HG03520 (cell line): ENCODE measurements around the gene ZNF232.
A peak's percentile ranks its signal among the peaks of the same experiment; 100 is the strongest.
"Not testable (repeated sequence)": the region's sequence is repeated elsewhere in the genome, so short reads cannot be mapped to it uniquely, and the experiment has no call there.

Experiments
- ATAC-seq: cut with Tn5 transposase; IDR thresholded peaks from one replicate; pipeline ENCODE4 v1.9.1; 2021; ENCODE audit warnings: mild to moderate bottlenecking, moderate library complexity; ENCODE audit not compliant: unreplicated experiment

The ZNF232 gene

DNA sequence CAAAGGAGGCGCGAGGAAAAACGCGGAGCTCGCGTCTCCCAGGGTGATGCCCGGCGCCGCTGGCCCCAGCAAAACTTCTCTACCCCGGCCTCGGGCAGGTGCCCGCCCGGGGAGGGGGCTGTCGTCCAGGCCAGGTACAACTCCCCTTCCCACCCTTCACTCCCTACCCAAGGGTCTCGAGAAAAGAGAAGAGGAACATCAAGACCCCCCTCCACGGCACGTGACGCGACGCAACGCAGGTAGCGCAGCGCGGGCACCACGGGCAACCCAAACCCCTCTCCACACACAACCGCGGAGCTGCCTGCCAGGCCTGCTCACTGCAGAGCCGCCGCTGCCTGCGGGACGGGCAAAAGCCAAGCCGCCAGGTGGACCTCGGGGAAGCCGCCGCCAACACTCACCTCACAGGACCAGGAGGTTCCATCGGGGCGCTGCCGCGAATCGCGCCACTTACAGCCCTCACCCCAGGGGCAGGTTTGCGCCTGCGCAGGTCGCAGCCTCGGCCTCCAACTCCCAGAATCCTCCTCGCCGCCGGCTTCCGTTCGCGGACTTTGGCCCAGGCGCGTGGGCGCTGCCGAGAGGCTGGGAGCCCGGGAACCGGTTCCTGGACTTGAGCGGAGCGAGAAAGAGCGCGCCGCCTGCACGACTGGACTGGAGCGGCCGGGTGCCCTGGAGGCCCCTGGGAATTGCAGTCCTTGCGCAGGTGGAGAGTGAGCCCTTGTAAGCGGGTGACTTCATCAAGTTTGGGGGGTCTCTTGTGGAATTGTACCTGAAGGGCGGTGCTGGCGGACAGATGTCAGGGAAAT, at the start of gene ZNF232:
ZNF232 (minus strand) TSS at position 477 of the 803 bp plus-strand sequence; CDS start at position 421, 56 bp downstream.
- peak; percentile 85 for ATAC-seq

DNA sequence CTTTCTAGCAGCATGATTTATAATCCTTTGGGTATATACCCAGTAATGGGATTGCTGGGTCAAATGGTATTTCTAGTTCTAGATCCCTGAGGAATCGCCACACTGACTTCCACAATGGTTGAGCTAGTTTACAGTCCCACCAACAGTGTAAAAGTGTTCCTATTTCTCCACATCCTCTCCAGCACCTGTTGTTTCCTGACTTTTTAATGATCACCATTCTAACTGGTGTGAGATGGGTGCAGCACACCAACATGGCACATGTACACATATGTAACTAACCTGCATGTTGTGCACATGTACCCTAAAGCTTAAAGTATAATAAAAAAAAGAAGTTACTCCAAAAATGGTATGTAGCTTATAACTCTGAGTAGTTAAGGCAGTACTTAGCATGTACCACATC, 49.0 kb upstream of the ZNF232 start:
- ATAC-seq = not testable (repeated sequence)

DNA sequence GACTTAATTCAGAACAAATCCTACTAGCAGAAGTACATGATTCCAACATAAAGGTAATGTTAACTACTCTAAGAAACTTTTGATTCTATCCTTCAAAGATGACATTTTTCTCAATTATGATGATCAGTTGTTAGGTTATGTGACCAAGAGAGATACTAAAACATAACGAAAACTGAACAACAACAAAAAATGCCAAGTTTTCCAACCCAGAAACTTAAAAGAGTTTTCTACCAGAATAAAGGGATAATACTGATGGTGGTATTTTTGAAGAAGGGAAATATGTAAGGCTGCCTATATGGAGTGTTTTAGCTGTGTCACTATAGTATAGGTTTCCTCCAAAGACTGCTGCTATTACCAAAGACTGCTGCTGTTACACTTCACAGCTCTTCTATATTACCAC, 34.4 kb upstream of the ZNF232 start:
- ATAC-seq = not testable (repeated sequence)

DNA sequence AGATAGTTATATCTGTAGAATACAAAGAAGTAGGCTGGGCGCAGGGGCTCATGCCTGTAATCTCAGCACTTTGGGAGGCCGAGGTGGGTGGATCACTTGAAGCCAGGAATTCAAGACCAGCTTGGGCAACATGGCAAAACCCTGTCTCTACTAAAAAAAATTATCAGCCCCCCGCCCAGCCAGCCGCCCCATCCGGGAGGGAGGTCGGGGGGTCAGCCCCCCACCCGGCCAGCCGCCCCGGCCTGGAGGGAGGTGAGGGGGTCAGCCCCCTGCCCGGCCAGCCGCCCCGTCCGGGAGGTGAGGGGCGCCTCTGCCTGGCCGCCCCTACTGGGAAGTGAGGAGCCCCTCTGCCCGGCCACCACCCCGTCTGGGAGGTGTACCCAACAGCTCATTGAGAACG, 31.2 kb upstream of the ZNF232 start:
- ATAC-seq = not testable (repeated sequence)

DNA sequence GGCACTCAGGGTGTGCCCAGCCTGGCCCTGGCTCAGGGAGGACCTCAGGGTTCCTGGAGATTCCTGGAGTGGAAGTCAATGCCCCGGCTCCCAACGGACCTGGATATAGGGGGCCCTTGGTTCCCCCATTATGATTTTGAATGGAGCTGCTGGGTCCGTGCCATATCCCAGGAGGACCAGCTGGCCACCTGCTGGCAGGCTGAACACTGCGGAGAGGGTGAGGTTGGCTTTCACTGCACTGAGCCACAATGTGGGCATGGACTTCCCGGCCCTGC, 27.7 kb upstream of the ZNF232 start:
- ATAC-seq = no peak

DNA sequence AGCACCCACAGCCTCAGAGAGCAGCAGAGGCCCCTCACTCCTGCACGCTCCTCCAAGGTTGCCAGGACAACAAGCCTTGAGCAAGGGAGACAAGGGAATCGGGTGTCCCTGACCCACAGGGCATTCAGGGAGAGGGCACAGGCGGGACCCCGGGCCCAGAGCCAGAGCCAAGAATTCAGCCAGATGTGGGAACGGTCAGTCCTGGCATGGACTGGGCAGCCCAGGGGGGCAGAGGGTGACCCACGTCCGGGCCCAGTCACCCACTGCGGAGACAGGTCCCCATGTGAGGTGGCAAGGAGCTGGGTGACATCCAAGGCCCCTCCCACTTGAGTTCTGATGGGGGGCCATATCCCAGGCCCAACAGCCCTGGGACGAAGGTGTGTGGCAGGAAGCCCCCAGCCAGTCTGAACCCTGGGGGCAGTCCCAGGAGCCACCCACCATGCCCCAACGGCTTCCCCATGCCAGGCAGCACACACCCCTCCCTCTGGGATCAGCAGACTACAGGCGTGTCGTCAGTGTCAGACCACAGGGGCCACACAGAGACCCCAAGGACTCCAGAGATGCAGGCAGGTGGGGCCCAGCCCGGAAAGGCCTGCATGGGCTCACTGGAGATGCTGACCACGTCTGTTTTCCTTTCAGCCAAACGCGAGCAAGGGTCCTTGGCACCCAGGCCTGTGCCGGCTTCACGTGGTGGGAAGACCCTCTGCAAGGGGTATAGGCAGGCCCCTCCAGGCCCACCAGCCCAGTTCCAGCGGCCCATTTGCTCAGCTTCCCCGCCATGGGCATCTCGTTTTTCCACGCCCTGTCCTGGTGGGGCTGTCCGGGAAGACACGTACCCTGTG, 27.2 kb upstream of the ZNF232 start:
- no peak for ATAC-seq

DNA sequence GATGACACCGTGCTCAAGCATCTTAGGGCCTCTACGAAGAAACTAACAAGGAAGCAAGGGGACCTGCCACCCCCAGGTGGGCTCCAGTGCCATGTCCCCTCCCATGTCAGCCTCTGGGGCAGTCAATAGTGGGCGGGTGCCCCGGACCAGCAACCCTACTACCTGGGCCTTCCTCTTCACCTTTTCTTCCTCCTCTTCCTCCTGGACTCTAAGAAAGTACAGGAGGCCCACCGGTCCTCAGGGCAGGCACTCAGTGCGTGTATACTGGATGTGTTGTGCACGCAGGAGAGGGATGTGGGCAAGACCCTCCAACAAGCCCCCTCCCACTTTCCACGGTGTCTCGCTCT, 26.5 kb upstream of the ZNF232 start:
- ATAC-seq = not testable (repeated sequence)

DNA sequence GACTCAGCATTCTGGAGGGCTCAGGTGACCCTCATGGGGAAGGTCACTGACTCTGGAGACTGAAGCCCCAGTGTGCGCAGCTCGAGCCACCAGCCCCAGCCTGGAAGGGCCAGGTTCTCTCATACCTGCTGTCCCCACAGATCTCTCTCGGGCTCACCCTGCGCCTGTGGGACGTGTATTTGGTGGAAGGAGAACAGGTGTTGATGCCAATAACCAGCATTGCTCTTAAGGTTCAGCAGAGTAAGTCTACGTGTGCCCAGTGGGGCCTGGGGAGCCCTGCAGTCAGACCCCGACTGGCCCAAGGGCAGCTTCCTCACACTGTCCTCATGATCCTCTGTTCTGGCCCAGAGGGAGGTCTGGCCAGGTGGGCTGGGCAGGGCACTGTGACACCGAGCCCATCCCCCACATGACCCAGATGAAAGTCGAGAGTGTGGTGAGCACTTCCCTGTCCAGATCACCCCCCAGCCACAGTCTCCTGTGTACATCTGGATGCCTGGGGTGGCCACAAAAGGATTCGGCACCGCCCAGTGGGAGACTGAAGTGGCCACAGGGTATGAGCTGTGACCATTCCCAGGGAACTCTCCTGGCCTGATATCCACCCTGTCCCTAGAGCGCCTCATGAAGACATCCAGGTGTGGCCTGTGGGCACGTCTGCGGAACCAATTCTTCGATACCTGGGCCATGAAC, 26.0 kb upstream of the ZNF232 start:
- ATAC-seq = not testable (repeated sequence)

DNA sequence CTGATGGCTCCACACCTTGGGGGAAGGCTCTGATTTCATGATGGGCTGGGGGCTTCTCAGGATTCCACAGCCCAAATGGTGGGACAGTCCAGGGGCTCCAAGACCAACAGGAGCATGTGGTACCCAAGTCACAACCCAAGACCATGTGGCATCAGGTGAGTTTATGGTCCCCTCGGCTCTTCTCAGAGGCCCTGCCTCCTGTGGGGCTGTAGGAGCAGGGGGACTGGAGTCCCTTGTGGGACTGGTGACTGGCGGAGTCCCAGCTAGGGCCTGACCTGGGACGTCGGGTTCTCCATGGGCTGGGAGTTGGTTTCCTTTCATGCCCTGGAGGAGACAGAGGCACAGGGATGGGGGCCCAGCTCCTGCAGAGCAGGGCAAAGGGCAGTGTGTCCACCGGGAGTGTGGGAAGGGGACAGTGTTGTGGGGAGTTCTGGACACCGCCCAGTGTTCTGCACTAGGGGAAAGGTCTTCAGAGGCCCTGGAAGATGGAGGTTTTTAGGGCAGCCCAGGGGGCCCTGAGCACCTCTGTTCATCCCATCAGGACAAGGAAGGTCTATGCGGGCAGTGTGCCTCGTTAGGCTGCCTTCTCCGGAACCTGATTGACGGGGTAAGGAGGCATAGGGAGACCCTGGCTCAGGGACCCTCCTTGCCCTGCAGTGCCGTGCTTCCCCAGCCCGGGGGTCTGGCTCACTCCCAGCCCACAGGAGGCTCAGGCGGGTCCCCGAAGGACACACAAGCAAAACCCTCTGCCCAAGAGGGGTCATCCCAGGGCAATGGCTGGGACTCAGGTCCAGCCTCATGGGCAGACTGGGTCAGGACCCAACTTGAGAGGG, 25.1 kb upstream of the ZNF232 start:
- ATAC-seq = not testable (repeated sequence)

DNA sequence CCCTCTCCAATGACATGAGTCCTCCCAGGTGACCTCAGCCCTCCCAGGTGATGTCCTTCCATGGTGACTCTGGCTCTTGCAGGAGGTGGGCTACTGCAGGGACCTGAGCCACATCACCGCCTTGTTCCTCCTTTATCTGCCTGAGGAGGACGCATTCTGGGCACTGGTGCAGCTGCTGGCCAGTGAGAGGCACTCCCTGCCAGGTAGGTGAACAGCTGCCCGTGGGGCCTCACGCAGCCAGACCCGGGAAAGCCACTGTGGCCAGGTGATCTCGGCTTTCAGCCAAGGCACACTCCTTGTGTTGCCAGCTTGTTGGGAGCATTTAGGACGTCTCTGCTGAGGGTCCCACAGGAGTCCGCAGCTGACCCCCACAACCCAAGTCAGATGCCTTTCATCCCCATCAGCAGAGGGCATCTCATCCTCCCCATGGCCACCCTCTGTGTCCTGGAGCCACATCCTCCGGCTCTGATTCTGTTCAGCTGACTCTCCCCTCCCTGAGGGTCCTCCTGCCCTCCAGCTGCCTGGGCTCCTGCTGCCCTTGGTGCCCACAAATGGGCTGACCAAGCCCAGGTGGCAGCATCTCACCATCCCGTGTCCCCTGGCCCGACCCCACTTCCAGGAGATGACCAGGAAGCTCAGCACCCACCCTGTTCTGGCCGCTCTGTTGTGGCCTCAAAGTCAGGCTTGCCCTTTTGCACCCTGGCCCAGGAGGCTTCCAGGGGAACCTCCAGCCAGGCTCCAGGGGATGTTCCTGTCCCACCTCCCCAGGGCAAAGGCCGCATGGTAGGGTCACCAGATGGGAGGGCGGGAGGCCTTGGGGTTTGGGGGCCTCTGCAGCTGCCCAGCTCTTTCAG, 24.3 kb upstream of the ZNF232 start:
- no peak for ATAC-seq

DNA sequence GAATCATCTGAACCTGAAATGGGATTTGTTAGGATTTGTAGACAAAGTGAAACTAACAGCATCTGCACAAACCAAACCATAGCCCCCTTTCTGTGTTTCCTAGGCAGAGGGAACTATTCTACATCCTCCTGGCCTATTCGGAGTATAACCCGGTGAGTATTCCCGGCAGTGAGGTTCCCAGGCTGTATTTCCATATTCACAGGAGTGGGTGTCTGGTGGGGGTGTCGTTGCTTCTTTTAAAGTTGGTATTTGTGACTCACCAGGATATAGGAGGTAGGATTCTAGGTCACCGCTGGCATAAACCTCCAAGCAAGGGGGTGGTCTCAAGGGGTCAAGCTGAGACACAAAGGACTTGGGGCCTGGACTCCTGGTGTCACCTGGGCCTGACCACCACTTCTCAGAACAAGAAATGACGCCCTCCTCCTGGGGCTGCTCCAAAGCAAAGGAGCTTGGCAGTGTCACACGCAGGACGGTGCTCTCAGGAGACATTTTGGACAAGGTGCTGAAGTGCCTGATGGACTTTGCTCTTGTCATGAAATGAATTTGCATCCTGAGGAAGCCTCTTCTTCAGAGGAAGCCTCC, 23.5 kb upstream of the ZNF232 start:
- ATAC-seq = not testable (repeated sequence)

DNA sequence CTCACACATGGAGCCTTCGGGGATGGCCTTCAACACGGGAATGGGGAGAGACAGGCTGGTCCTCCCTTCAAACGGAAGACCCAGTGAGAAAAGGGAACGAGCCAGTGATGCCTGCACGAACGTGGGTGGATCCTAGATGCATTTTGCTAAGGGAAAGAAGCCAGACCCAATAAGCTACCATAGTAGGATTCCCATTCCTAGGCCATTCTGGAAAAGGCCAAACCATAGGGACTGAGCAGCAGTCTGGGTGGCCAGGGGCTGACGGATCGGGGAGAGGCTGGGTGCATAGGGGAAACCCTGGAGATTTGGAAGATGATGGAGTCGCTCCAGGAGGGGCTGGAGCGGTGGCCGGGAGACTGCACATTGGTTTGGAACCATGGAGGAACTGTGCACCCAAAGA, 22.9 kb upstream of the ZNF232 start:
- not testable (repeated sequence) for ATAC-seq

DNA sequence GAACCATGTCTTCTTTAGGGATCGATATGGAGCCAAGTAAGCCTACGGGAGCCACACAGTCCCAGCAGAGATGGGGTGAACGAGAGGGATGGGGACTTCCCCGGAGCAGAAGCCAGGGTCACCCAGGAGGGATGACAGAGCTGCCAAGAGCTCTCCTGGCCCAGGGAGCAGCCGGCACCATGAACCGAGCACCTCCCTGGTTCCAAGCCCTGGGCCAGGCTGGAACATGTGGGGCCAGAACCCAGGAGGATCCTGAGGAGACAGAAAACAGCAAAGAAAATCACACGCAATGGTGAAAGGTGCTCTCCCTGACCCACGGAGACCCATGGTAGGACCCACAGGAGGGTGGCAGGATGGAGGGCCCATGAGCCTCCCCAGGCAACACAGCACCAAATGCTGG, 22.3 kb upstream of the ZNF232 start:
- not testable (repeated sequence) for ATAC-seq

DNA sequence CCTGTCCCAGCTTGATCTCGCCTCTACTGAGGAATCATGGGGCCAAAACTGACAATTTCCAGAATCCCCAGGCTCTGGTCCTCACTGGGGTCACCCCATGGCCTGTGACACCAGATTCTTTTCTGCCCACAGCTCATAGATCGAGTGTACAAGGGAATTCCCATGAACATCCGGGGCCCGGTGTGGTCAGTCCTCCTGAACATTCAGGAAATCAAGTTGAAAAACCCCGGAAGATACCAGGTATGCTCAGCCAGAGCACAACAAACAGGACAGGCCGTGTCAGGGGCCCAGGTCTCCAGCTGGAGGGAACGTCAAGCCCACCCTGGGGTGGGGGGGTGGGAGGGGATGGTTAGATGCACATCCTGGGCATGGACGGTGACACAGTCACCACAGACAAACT, 21.6 kb upstream of the ZNF232 start:
- no peak for ATAC-seq

DNA sequence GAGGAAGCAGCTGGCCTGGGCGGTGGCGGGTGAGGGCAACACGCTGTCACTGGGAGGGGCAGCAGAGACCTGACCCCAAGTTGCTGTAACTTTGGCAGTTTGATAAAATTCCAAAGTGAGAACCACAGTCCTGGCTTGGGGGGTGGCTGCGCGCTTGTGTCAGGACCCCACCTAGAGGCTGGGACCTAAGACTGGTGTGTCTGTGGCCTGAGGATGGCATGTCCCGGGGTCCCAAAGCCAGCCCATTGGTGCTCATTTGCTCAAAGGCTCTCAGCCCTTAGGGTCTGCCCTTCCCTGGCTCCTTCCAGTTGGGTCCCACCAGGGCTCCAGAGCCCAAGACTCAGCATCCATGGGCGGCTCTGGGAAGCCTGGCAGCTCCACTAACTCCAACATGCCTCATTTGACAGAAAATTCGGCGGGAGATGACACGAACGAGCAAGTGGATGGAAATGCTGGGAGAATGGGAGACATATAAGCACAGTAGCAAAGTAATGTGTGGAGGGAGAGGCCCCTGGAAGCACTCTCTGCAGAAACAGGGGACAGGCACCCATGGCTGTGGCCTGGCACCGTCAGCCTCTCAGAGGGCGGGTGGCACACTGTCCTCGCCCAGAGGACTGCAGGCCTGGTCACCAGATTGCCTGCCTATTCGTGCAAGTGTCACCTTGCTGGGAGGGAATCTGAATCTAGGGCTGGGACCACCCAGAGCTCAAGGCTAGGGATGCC, 21.0 kb upstream of the ZNF232 start:
- ATAC-seq = not testable (repeated sequence)

DNA sequence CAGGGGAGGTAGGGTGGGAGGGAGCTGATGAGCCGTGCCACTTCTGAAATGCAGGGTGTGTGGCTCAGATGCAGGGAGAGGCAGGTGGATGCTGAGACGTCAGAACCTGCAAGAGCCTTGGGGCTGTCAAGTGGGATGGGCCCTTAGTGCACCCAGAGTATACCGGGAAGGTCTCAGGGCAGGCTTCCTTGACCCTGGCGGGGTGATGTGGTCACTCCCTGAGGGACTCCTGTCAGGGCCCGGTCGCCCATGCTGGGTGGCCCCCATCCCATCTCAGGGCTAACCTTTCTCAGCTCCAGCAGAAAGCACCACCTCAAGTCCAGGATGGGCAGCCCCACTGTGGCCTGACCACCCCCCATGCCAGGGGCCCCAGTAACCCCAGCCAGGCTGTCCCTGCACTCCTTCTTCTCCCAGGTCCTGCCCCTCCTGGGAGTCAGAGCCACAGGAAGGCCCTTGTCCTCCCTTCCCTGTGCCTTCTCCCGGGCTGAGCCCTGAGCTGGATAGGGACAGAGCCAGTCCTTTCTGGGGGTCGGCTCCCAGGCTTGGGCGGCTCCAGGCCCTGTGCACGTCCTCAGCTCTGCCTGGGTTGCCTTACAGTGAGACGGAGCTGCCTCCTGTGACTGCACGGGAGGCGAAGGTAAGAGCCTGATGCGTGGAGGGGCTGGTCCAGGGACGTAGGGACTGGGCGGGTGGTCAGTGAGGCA, 20.3 kb upstream of the ZNF232 start:
- ATAC-seq = not testable (repeated sequence)

DNA sequence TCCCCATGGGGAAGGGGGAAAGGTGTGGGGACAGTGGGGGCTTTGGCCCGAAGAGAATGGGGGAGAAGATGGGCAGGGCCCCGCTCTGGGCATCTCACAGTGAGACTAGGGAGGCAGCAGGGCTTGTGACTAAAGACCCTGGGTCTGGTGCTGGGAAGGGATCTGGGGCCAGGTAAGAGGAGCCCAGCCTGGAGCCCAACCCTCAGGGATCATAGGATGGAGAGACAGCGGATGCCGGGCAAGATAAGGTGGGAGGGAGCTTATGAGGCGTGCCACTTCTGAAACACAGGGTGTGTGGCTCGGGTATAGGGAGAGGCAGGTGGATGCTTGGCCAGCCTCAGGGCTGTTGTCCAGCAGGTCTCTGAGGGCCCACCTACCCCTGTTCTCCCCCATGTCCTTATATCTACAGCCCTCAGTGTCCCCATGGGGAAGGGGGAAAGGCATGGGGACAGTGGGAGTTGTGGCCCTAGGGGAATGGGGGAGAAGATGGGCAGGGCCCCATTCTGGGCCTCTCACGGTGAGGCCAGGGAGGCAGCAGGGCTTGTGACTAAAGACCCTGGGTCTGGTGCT, 19.6 kb upstream of the ZNF232 start:
- ATAC-seq = no peak

DNA sequence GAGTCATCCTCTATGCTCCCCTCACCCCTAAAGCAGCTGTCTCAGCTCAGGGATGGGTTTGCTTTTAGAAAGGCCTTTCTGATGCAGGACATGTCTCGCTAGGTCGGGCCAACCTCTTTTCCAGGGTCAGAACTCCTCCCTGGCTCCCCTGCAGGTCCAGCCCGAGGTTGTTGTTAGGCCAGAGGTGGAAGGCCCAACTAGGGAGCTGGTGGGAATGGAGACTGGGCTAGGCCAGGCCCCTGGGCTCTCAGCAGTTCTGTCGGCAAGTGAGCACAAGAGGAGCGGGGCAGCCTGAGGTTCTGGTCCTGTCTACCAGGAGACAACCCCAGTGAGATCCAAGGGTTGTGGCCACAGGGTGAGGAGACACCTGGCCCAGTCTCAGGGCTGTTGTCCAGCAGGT, 19.0 kb upstream of the ZNF232 start:
- ATAC-seq = not testable (repeated sequence)
